ENCODE results near the gene OR10T2.
"Not testable (repeated sequence)": the region's sequence is repeated elsewhere in the genome, so short reads cannot be mapped to it uniquely, and the experiment has no call there.

DNA sequence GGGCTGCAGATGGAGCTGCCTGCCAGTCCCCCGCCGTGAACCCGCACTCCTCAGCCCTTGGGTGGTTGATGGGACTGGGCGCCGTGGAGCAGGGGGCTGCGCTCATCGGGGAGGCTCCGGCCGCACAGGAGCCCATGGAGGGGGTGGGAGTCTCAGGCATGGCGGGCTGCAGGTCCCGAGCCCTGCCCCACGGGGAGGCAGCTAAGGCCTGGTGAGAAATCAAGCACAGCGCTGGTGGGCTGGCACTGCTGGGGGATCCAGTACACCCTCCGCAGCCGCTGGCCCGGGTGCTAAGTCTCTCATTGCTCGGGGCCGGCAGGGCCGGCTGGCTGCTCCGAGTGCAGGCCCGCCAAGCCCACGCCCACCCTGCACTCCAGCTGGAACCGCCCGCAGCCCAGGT is 50.3 kb downstream of the OR10T2 start:
- not testable (repeated sequence) for TF ChIP-seq CTCF, POLR2A, EP300, POLR2AphosphoS5 (IDR thresholded peaks at IDR 0.05)
